Measurements from ENCODE around the gene ABI1. TPM values are rescaled to one million over a fixed set of nuclear protein-coding genes. Genes with fewer than 3 reads are reported as not detected.

The ABI1 gene
- total RNA-seq, 1 experiment from 2014 or later = 36.9 TPM

- DNase-seq = no peak
- H3K14ac ChIP-seq (ENCODE audit: insufficient read depth, low read length) = no peak overlapping the region
- no peak overlapping the region for H3T11ph ChIP-seq (ENCODE audit: low read length)
- no peak overlapping the region for H3K4me2 ChIP-seq (ENCODE audit: insufficient read depth, insufficient read length, low read length)
- H3K4ac ChIP-seq (ENCODE audit: low read depth, low read length) = no peak overlapping the region
- H3K27me3 ChIP-seq (ENCODE audit: insufficient read depth, low read length) = no peaks in the 10 kb centered on the region
- H3K18ac ChIP-seq (ENCODE audit: insufficient read length, low read depth, low read length) = no peak overlapping the region
- H3K23me2 ChIP-seq (ENCODE audit: insufficient read length, low read depth, low read length, poor library complexity, severe bottlenecking) = no peaks in the 10 kb centered on the region
- no peak overlapping the region for H3K27ac Mint-ChIP-seq
- no peak overlapping the region for H4K5ac ChIP-seq (ENCODE audit: insufficient read length, low read depth, low read length)
- H2BK120ac ChIP-seq (ENCODE audit: low read depth, low read length, poor library complexity, severe bottlenecking) = no peak overlapping the region
- H2BK5ac ChIP-seq (ENCODE audit: insufficient read length, low read length) = no peak overlapping the region
- peaks cover 4% of the 10 kb centered on the region; the same call in 1 of the 2 replicates for H3K4me1 ChIP-seq (ENCODE audit: insufficient read depth, low read length)
- no peak for TF ChIP-seq CTCF (conservative IDR thresholded peaks at IDR 0.05)
- no peak overlapping the region for H3K4me3 Mint-ChIP-seq
- WGBS (ENCODE audit: extremely low coverage, insufficient read length, low lambda C conversion rate) = no CpG with 5 or more reads among the region's 4 CpGs
- no peak overlapping the region for H4K91ac ChIP-seq (ENCODE audit: insufficient read length, low read depth, low read length)
- peaks cover 37 to 38% of the 10 kb centered on the region in 2 experiments for H3K4me1 Mint-ChIP-seq
- no peaks in the 10 kb centered on the region for H3K27me3 Mint-ChIP-seq (ENCODE audit: low read depth)
- no peak overlapping the region for H2BK12ac ChIP-seq (ENCODE audit: insufficient read length, low read depth, low read length)
- no peak overlapping the region for H2BK20ac ChIP-seq (ENCODE audit: low read depth, low read length, poor library complexity, severe bottlenecking)
- no peak overlapping the region for H3K9ac ChIP-seq (ENCODE audit: extremely low read depth, insufficient read length, low read length)
- H4K20me1 ChIP-seq (ENCODE audit: control insufficient read depth, insufficient read depth, insufficient read length) = no peaks in the 10 kb centered on the region
- no peak overlapping the region for H3K56ac ChIP-seq (ENCODE audit: insufficient read length, low read depth, low read length)
- no peak overlapping the region for H4K8ac ChIP-seq (replicated peaks; ENCODE audit: insufficient read length, low read depth, low read length)
- no peaks in the 10 kb centered on the region for H3K79me1 ChIP-seq (ENCODE audit: insufficient read depth, low read depth, low read length, poor library complexity, severe bottlenecking)
- no peak overlapping the region for H2BK15ac ChIP-seq (ENCODE audit: low read depth, low read length)
- no peak overlapping the region for H2AK5ac ChIP-seq (ENCODE audit: insufficient read length, low read length)
- no peak overlapping the region for H3K27ac ChIP-seq (ENCODE audit: insufficient read length, low read depth, low read length)
- H3K36me3 Mint-ChIP-seq (ENCODE audit: insufficient read depth in 1 of 3, low read depth in 3 of 3) = peaks cover 0 to 5% (median 0%) of the 10 kb centered on the region in 3 experiments; a peak in 1 of 7 replicates
- no peak overlapping the region for H2AFZ ChIP-seq (ENCODE audit: low read length)
- H3K9me3 ChIP-seq (ENCODE audit: control insufficient read depth, low read depth, low read length) = no peaks in the 10 kb centered on the region
- no peaks in the 10 kb centered on the region for H3K9me3 Mint-ChIP-seq
- H3K23ac ChIP-seq (ENCODE audit: insufficient read length, low read depth, low read length) = no peak overlapping the region
- no peaks in the 10 kb centered on the region; the same call in 1 of the 2 replicates for H3K79me2 ChIP-seq (ENCODE audit: insufficient read depth, low read length)
These were observed 53.2 kb downstream of the ABI1 start for GRCh38 chr10:26807532-26807931.

All from H9 (cell line).